Astrocyte (in vitro differentiated cells and primary cell): ENCODE results near the gene SNAI1. TPM values are rescaled to one million over a fixed set of nuclear protein-coding genes. Genes with fewer than 3 reads are reported as not detected.

ENCODE experiments used
- DNase-seq: peaks from one replicate; pipeline ENCODE4 v3.0.0-alpha.2; 2010; ENCODE audit warnings: low read depth
- FAIRE-seq: peaks from 2 replicates; lab custom pipeline; 2011; peaks lifted over from hg19 to GRCh38; lab: Jason Lieb, UNC
- H2AFZ ChIP-seq: 2 replicates; pipeline ENCODE4 v1.6.0; 2012; ENCODE audit warnings: low read depth, low read length, inconsistent platforms
- H3K27ac ChIP-seq: 2 replicates; pipeline ENCODE4 v1.5.1; 2011; ENCODE audit warnings: low read depth, low read length, inconsistent platforms
- H3K27me3 ChIP-seq: 2 replicates; pipeline ENCODE4 v1.6.0; 2011; ENCODE audit warnings: low read length, inconsistent platforms; ENCODE audit not compliant: insufficient read depth
- H3K36me3 ChIP-seq: 2 replicates; pipeline ENCODE4 v1.5.1; 2011; ENCODE audit warnings: low read length, inconsistent platforms; ENCODE audit not compliant: insufficient read depth
- H3K4me1 ChIP-seq: 2 replicates; pipeline ENCODE4 v1.5.1; 2011; ENCODE audit warnings: low read length, inconsistent platforms; ENCODE audit not compliant: insufficient read depth
- H3K4me2 ChIP-seq: 2 replicates; pipeline ENCODE4 v1.6.0; 2012; ENCODE audit warnings: low read length, inconsistent platforms
- H3K4me3 ChIP-seq: 2 replicates; pipeline ENCODE4 v1.5.1; 2011; ENCODE audit warnings: low read depth, mild to moderate bottlenecking, low read length, inconsistent platforms; ENCODE audit not compliant: insufficient read depth
- H3K79me2 ChIP-seq: 2 replicates; pipeline ENCODE4 v1.6.0; 2012; ENCODE audit warnings: mild to moderate bottlenecking, low read length, inconsistent platforms; ENCODE audit not compliant: insufficient read depth
- H3K9ac ChIP-seq: 2 replicates; pipeline ENCODE4 v1.6.0; 2012; ENCODE audit warnings: mild to moderate bottlenecking, low read length, inconsistent platforms
- H3K9me3 ChIP-seq: 2 replicates; pipeline ENCODE4 v1.5.1; 2012; ENCODE audit warnings: low read depth, mild to moderate bottlenecking, low read length, inconsistent platforms; ENCODE audit not compliant: insufficient read depth
- H4K20me1 ChIP-seq: 2 replicates; pipeline ENCODE4 v1.6.0; 2012; ENCODE audit warnings: low read length, inconsistent platforms; ENCODE audit not compliant: insufficient read depth
- H3K27ac Mint-ChIP-seq: one replicate; pipeline ENCODE4 v1.8.0; 2021; ENCODE audit warnings: mild to moderate bottlenecking, mixed read lengths; ENCODE audit not compliant: unreplicated experiment
- H3K27me3 Mint-ChIP-seq: one replicate; pipeline ENCODE4 v1.8.0; 2021; ENCODE audit warnings: low read depth, mixed read lengths; ENCODE audit not compliant: unreplicated experiment
- H3K36me3 Mint-ChIP-seq: one replicate; pipeline ENCODE4 v1.8.0; 2021; ENCODE audit warnings: low read depth, mixed read lengths; ENCODE audit not compliant: unreplicated experiment
- H3K4me1 Mint-ChIP-seq: one replicate; pipeline ENCODE4 v1.8.0; 2021; ENCODE audit warnings: low read depth, mixed read lengths; ENCODE audit not compliant: unreplicated experiment
- H3K4me3 Mint-ChIP-seq: one replicate; pipeline ENCODE4 v1.8.0; 2021; ENCODE audit warnings: mild to moderate bottlenecking, moderate library complexity, mixed read lengths; ENCODE audit not compliant: unreplicated experiment
- H3K9me3 Mint-ChIP-seq: one replicate; pipeline ENCODE4 v1.8.0; 2021; ENCODE audit warnings: mild to moderate bottlenecking, mixed read lengths; ENCODE audit not compliant: unreplicated experiment
- EZH2 ChIP-seq: IDR thresholded peaks from 2 replicates; pipeline ENCODE4 v1.6.1; 2012; ENCODE audit warnings: mild to moderate bottlenecking, low read length, inconsistent platforms; ENCODE audit not compliant: insufficient read depth
- total RNA-seq: library from RNA; stranded (reverse); gene quantifications from 2 replicates; pipeline ENCODE4 v1.2.1, GENCODE V29; 2021
- TF ChIP-seq, protein P1 (sequence below): IDR thresholded peaks from 2 replicates; pipeline ENCODE4 v1.5.1; 2011; ENCODE audit warnings: low read depth, mild to moderate bottlenecking, inconsistent platforms, low read length, moderate library complexity; ENCODE audit not compliant: insufficient read depth

SNAI1 gene
- total RNA-seq, 1 donor from 2014 or later = 9.1 TPM

GRCh38 chr20:50014570-50015562 is 32.1 kb downstream of the SNAI1 start:
- no peak overlapping the region for H3K9ac ChIP-seq
- no peaks in the 10 kb centered on the region for H3K36me3 ChIP-seq
- H3K27me3 ChIP-seq = no peaks in the 10 kb centered on the region
- FAIRE-seq (no peak), DNase-seq (no peak)
- H3K4me3 Mint-ChIP-seq = no peak overlapping the region
- no peak overlapping the region for H3K27ac ChIP-seq
- no peak overlapping the region for H3K27ac Mint-ChIP-seq
- H3K9me3 ChIP-seq = no peaks in the 10 kb centered on the region
- H4K20me1 ChIP-seq = no peaks in the 10 kb centered on the region
- H3K36me3 Mint-ChIP-seq = no peaks in the 10 kb centered on the region
- H3K4me1 ChIP-seq = peaks cover 5% of the 10 kb centered on the region
- H3K27me3 Mint-ChIP-seq = peaks cover 16% of the 10 kb centered on the region
- H3K9me3 Mint-ChIP-seq = no peaks in the 10 kb centered on the region
- TF ChIP-seq, protein P1, sequence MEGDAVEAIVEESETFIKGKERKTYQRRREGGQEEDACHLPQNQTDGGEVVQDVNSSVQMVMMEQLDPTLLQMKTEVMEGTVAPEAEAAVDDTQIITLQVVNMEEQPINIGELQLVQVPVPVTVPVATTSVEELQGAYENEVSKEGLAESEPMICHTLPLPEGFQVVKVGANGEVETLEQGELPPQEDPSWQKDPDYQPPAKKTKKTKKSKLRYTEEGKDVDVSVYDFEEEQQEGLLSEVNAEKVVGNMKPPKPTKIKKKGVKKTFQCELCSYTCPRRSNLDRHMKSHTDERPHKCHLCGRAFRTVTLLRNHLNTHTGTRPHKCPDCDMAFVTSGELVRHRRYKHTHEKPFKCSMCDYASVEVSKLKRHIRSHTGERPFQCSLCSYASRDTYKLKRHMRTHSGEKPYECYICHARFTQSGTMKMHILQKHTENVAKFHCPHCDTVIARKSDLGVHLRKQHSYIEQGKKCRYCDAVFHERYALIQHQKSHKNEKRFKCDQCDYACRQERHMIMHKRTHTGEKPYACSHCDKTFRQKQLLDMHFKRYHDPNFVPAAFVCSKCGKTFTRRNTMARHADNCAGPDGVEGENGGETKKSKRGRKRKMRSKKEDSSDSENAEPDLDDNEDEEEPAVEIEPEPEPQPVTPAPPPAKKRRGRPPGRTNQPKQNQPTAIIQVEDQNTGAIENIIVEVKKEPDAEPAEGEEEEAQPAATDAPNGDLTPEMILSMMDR = no peak
- TF ChIP-seq EZH2 = no peak
- H3K4me3 ChIP-seq = no peak overlapping the region
- H3K4me1 Mint-ChIP-seq = peaks cover 7% of the 10 kb centered on the region
- no peaks in the 10 kb centered on the region for H3K79me2 ChIP-seq
- H2AFZ ChIP-seq = no peak overlapping the region
- H3K4me2 ChIP-seq = no peak overlapping the region

DNA sequence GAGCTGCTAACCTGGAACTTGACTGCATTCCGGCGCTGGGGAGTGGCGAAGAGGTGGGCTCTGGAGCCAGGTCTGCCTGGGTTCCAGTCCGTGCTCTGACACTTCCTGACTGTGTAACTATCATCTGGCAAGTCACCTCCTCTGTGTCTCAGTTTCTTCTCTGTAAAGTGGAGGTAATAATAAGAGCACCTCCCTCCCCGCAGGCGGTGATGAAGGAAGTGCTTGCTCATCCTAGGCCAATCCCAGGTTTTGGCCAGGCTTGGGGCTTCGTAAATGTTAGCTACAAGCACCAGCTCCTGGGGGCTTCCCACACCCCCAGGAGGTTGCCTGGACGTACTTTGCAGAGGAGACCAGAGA is 32.8 kb downstream of the SNAI1 start:
- peaks cover 12% of the 10 kb centered on the region for H3K27me3 Mint-ChIP-seq
- FAIRE-seq = no peak

More for the DNA sequence above, 32.8 kb downstream of the SNAI1 start:
- Histone ChIP-seq H3K4me1 (peaks cover 10% of the 10 kb centered on the region), H3K4me2 (no peak overlapping the region), H3K27ac (no peak overlapping the region), H3K9me3 (no peaks in the 10 kb centered on the region), H2AFZ (peak overlapping the region; percentile 41), H3K36me3 (no peaks in the 10 kb centered on the region), H3K9ac (no peak overlapping the region), H3K79me2 (no peaks in the 10 kb centered on the region), H3K4me3 (no peak overlapping the region), H3K27me3 (no peaks in the 10 kb centered on the region), H4K20me1 (no peaks in the 10 kb centered on the region)
- Mint-ChIP-seq H3K36me3 (no peaks in the 10 kb centered on the region), H3K27ac (no peak overlapping the region), H3K4me3 (no peak overlapping the region), H3K4me1 (peaks cover 10% of the 10 kb centered on the region), H3K9me3 (no peaks in the 10 kb centered on the region)
- TF ChIP-seq, protein P1 = no peak
- no peak for TF ChIP-seq EZH2
- DNase-seq = no peak
